Ovary (tissue), 3 donors: ENCODE measurements around the gene TOP2B.

ENCODE experiments used
- POLR2A ChIP-seq: fragments of 450-650 bp; IDR thresholded peaks from one replicate; pipeline ENCODE4 v1.6.1; 2017; ENCODE audit warnings: antibody characterized with exemption, mild to moderate bottlenecking, moderate library complexity
- TF ChIP-seq, protein P1 (sequence below), 3 donors: fragments of 450-650 bp in 2 of 3; fragments of 200-600 bp in 1 of 3; IDR thresholded peaks; one replicate each; pipeline versions ENCODE4 v1.5.1 to v1.8.0; 2016 to 2022; ENCODE audit warnings: antibody characterized with exemption in 3 of 3, mild to moderate bottlenecking in 1 of 3
- donor health status: DM: no; HTN: no; CAD: no.

DNA sequence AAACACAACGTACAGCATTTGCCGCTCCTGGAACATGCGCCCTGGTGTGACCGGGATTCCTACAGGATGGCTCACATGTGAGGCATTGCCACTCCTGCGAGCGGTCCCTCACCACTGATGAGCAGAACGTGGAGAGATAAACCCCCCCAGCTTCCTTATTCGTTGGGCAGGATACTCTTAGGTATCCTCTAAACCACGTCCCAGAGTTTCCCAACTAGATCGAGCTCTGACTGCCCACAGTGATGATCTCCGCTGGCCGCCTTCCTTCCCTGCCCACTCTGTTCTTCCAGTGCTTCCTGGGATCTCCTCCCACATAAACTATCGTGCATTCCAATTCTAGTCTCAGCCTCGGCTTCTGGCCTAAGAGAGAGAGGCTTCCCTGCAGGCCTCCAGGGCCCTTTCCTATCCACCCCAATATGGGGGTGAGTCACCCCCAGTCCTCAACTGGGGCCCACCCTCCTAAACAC is 91.8 kb downstream of the TOP2B start:
- TF ChIP-seq, protein P1, sequence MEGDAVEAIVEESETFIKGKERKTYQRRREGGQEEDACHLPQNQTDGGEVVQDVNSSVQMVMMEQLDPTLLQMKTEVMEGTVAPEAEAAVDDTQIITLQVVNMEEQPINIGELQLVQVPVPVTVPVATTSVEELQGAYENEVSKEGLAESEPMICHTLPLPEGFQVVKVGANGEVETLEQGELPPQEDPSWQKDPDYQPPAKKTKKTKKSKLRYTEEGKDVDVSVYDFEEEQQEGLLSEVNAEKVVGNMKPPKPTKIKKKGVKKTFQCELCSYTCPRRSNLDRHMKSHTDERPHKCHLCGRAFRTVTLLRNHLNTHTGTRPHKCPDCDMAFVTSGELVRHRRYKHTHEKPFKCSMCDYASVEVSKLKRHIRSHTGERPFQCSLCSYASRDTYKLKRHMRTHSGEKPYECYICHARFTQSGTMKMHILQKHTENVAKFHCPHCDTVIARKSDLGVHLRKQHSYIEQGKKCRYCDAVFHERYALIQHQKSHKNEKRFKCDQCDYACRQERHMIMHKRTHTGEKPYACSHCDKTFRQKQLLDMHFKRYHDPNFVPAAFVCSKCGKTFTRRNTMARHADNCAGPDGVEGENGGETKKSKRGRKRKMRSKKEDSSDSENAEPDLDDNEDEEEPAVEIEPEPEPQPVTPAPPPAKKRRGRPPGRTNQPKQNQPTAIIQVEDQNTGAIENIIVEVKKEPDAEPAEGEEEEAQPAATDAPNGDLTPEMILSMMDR (IDR thresholded peaks at IDR 0.05) = no peak
- TF ChIP-seq POLR2A = no peak
